A549 (cell line): ENCODE measurements around the gene TEX47.

Experiments used
- CBX2 ChIP-seq: fragments of 200-600 bp; sonication (generic); IDR thresholded peaks from 2 replicates; pipeline ENCODE4 v1.6.1; 2016; ENCODE audit warnings: low read depth, mild to moderate bottlenecking, borderline replicate concordance
- GATA3 ChIP-seq: IDR thresholded peaks from 2 replicates; pipeline ENCODE4 v1.6.1; 2012; ENCODE audit warnings: borderline replicate concordance
- MYC ChIP-seq: IDR thresholded peaks from 2 replicates; pipeline ENCODE4 v1.6.1; 2012; ENCODE audit warnings: mild to moderate bottlenecking, inconsistent platforms, low read length, improper control_type of control experiment, borderline replicate concordance
- REST ChIP-seq: fragments of 200-600 bp; sonication (generic); IDR thresholded peaks from 2 replicates; pipeline ENCODE4 v1.6.1; 2016; ENCODE audit warnings: antibody characterized with exemption, mild to moderate bottlenecking, moderate library complexity
- RNF2 ChIP-seq: fragments of 200-600 bp; sonication (generic); IDR thresholded peaks from 2 replicates; pipeline ENCODE4 v1.6.1; 2016; ENCODE audit warnings: low read depth, mild to moderate bottlenecking, antibody characterized with exemption, moderate library complexity, borderline replicate concordance
- SMC3 ChIP-seq: fragments of >200 bp; sonication (Bioruptor Twin); formaldehyde crosslinking; IDR thresholded peaks from 3 replicates; pipeline ENCODE4 v1.6.1; 2018; ENCODE audit warnings: inconsistent platforms
- SREBF2 ChIP-seq: fragments of 450-650 bp; IDR thresholded peaks from 2 replicates; pipeline ENCODE4 v1.6.1; 2014; ENCODE audit warnings: mild to moderate bottlenecking, moderate library complexity
- TF ChIP-seq, protein P1 (sequence below): fragments of >200 bp; sonication (Bioruptor Twin); formaldehyde crosslinking; IDR thresholded peaks from 3 replicates; pipeline ENCODE4 v1.5.1; 2016
- TF ChIP-seq, protein P2 (sequence below): IDR thresholded peaks from 2 replicates; pipeline ENCODE4 v1.6.1; 2012

- TF ChIP-seq, protein P1, sequence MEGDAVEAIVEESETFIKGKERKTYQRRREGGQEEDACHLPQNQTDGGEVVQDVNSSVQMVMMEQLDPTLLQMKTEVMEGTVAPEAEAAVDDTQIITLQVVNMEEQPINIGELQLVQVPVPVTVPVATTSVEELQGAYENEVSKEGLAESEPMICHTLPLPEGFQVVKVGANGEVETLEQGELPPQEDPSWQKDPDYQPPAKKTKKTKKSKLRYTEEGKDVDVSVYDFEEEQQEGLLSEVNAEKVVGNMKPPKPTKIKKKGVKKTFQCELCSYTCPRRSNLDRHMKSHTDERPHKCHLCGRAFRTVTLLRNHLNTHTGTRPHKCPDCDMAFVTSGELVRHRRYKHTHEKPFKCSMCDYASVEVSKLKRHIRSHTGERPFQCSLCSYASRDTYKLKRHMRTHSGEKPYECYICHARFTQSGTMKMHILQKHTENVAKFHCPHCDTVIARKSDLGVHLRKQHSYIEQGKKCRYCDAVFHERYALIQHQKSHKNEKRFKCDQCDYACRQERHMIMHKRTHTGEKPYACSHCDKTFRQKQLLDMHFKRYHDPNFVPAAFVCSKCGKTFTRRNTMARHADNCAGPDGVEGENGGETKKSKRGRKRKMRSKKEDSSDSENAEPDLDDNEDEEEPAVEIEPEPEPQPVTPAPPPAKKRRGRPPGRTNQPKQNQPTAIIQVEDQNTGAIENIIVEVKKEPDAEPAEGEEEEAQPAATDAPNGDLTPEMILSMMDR, result no peak
- TF ChIP-seq, protein P2, sequence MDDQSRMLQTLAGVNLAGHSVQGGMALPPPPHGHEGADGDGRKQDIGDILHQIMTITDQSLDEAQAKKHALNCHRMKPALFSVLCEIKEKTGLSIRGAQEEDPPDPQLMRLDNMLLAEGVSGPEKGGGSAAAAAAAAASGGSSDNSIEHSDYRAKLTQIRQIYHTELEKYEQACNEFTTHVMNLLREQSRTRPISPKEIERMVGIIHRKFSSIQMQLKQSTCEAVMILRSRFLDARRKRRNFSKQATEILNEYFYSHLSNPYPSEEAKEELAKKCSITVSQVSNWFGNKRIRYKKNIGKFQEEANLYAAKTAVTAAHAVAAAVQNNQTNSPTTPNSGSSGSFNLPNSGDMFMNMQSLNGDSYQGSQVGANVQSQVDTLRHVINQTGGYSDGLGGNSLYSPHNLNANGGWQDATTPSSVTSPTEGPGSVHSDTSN, result no peak
- TF ChIP-seq SREBF2 (no peak), RNF2 (no peak), GATA3 (no peak), MYC (no peak), REST (no peak), CBX2 (no peak), SMC3 (no peak)
These were observed 30.7 kb upstream of the TEX47 start for GRCh38 chr7:88826222-88826621.
